DMS 273 (cell line): ENCODE data around the gene SFXN5.

ENCODE experiments used
- DNase-seq: peaks from one replicate; lab custom pipeline; 2025; ENCODE audit not compliant: unreplicated experiment; lab: John Stamatoyannopoulos, UW

Gene SFXN5

DNA sequence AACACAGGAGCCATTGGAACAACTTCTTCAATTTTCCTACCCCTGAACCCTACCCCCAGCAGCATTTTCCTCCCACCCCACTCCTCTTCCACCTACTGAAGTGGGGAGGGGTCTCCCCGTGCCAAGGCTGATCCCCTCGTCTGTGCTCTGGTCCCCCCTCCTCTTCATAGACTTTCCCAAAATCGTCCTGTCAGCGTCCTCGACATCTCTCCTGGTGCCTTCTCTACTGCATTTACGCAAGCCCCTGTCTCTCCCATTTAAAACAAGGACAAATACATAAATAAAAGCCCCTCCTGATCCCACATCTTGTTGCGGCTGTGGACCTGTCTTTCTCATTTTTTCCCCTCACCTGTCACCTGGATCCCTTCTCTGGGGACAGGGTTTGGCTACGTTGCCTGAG lies 112.0 kb downstream of the SFXN5 start:
- no peak for DNase-seq

DNA sequence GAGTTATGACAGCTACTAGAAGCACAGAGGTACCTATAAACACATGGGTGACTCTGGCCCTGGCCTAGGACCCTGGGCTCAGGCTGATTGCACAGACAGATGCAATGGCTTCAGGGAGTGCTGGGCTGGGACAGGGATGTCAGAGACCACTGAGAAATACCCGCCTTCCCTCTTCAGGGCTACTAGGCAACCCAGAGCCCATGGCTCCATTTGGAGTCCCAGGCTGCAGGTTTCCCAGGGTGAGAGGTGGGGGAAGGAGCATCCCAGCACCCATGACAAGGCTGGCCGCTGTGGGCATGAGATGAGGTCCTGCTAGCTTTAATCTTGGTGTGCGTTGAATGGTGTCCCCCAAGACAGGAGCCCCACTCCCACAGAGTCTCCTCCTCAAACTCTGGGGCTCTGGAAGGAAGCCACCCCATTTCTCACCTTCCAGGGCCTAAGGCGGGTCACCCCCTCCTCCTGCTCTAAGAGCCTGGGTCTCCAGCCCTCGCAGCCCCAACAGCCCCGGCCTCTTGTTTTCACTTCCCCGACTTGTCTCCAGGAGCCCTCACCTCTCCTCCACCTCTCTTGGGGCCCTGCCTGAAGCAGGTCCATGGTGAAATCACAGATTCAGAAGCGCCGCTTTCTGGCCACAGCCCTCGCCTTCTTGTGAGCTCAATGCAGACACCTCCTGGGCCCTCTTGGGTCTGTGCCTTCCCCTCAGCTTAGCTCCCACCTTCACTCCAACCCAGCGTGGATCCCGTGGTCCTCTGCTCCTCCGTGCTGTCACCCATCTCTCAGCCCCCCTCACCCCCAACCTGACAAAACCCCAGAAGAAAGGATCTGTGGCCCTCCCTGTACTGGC lies 112.7 kb downstream of the SFXN5 start:
- DNase-seq: no peak

GRCh38 chr2:72956936-72957335 lies 114.6 kb downstream of the SFXN5 start:
- no peak for DNase-seq

DNA sequence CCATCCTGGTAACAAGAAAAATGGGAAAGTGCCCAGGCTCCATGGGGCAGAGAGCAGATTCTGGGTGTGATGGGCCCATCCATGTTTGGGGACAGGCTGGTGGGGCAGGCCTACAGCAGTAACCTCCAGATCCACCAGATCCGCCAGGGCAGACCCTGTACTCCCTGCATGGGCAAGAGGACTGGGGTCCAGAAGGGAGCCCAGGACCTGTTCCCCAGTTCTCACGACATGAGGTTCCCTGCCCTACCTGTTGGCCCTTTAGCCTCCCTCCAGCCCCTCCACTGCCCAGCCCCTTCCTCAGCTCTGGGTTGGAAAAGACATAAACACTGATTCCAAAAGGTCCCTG lies 115.5 kb downstream of the SFXN5 start:
- no peak for DNase-seq

DNA sequence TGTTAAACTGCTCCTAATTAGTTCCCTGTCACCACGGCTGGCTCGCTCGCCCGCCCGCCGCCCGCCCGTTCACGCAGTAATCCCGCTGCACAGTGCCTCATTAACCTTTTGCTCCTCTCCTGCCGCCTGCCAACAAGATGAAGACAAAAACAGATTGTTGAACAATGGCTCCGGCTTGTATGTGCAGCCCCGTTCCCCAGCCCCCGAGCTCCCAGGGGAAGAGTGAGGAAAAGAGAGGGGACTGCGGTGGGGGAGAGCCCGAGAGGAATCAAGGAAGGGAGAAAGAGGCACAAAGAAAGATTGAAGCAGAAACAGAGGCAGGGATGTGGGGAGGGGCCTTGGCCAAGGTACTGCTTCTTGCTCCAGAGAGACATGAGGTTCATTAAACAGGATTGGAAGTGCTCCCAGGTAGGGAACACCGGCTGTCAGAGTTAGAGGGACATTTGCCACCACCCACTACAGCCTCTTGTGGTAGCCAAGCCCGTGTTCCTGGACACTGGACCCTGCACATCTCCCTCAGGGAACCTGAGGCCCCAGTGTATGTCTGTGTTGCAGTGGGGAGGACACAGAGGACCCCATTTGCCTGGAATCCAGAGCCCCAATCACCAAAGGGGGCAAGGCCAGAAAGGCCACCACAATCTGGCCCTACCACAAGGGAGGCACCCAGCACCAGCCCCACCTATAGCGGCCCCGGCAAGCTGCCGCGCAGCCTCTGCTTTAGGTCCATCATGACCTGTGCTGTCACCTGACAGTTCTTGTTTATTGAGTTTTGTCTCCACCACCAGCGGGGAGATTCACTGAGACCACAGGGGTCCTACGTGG lies 116.1 kb downstream of the SFXN5 start:
- peak; percentile 40 for DNase-seq

- peak; percentile 77 for DNase-seq
Measured at GRCh38 chr2:72954376-72955227, 116.9 kb downstream of the SFXN5 start.

DNA sequence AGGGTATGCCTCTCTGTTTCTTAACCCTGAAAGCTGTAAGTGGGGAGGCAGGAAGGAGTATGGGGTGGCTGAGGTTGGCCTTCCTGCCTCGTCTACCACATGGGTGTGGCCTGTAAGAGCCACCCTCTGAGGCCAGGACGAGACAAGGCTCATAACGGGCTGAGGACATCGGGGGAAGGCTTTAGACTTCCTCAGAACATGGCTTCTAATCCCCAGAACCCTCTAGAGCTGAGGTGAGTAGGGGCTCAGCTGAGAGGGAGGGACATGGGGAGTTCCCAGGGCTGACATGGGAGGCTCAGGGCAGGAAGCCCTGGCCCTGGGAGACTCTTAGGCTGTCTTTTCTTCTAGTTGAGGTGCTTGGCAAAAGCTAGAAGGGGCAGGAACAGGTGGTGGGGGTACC lies 117.5 kb downstream of the SFXN5 start:
- DNase-seq: no peak

DNA sequence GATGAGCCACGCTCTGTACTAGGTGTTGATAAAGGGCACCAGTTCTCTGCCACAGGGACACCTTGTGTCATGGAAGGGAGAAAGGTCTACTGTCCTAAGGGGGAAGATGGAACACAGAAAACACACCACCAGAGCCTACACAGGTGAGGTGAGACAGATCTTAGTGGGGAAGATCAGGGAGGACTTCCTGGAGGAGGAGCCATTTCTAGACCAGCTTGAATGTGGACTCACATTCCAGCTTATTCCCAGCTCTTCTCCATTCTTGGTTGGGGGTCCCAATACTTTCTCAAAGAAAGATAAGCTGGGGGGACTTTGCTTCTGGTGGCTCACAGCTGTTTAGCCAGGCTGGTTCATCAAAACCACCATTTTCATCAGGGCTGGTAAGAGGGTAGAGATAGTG lies 118.0 kb downstream of the SFXN5 start:
- no peak for DNase-seq

DNA sequence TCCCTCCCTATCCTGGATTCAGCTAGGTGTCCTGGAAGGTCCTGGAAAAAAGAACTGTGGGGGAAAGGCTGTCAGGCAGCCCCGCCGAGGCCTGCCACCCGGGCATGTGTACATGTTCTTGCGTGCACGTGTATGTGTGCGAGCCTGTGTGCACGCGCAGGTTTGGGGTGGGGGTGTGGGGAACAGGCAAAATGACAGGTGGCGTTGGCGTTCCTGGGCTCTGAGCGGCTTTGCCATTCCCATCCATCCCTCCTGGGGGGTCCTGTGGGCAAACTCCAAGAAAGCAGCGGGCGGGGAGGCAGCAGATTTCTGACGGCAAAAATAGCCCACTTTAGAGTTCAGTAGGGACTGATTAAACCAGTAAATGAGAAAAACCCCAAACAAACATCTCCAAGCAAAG lies 118.6 kb downstream of the SFXN5 start:
- no peak for DNase-seq

GRCh38 chr2:72952110-72952823 lies 119.2 kb downstream of the SFXN5 start:
- DNase-seq: peak; percentile 50

DNA sequence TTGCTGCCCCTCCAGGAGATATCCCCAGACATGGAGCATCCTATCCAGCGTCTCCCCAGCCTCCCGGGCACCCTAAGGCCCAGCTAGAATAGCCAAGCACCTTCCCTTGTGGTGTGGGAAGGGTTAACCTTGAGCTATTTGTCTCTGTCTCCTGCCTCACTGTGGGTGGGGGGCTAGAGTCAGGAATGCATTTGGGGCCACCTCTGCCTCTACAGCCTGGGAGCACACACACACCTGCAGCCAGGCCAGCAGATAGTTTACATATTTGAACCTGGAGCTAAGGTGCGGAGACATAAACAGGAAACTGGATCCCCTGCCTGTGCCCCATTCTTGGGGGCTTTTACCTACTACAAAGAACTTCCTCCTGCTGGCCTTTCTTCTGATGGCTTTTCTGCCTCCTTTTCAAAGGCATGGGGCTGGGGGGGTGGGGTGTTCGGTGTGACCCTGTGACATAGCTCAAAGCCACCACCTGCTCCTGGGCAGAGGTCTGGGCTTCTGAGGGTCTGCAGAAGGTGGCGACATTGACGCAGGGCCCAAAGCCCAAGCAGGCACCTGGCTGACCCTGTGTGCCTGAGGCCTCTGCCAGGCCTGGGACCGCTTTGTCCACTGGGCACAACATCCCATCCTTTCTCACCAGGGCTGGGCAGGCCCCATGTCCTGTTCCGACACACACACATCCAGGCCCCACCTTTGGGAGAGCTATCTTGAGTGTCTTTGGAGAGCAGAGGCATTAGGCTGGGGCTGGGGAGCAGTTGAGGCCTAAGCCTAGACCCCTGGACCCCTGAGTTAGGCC lies 120.0 kb downstream of the SFXN5 start:
- no peak for DNase-seq

GRCh38 chr2:72950558-72951255 lies 120.8 kb downstream of the SFXN5 start:
- no peak for DNase-seq

DNA sequence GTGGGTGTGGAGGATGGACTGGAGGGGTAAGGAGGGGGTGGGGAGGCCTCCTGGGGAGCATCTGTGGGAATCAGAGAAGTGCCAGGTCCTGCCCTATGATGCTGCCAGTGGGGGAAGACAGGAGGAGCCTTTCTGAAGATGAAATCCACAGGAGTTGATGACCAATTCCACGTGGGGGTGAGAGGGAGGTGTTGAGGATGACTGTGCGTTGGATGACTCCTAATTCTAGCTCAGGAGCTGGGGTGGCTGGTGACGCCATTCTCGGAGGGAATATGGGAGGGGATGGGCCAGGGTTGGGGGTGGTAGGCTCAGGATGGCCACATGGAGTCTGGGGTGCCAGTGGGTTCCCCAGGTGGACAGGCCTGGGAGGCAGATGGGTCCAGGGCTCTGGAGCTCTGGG lies 121.9 kb downstream of the SFXN5 start:
- no peak for DNase-seq

GRCh38 chr2:72949045-72949444 lies 122.5 kb downstream of the SFXN5 start:
- no peak for DNase-seq

DNA sequence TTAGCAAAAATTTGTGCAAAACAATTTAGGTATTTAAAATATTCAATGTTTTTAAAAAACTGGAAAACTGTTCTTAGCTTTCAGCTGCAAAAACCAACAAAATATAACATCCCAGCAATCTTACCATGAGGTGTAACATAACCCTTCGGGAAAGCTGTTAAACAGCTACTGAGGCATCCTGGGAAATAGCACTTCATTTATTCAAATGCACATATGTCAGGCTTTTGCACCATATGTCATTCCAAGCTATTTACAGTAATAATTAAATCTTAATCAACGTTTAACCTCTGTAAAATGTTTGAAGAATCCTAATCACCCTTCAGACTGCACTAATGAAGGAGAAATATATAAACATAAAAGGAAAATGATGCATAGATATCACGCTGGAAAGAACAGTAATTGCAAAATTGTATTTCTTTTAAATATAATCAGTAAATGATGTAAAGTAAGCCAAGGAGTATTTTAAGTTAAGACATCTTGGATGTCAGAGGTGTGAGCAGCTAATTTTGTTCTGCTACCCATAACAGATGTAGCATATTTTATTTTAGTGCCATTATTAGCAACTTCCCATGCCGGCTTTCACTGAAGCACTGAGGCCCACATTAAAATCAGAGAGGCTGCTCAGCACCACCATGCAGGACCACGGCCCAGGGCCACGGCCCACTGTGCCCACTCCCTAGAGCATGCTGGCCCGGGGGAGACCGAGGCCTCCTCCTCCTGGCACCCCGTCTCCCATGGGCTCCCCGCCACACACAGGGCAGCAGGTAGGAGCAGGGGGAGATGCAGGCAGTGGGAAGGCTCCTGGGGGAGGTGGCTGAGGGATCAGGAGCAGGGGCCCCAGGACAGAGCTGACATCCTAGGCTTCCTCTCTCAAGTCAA lies 123.3 kb downstream of the SFXN5 start:
- peak; percentile 93 for DNase-seq

- no peak for DNase-seq
Measured at GRCh38 chr2:72946466-72946865, 125.0 kb downstream of the SFXN5 start.

DNA sequence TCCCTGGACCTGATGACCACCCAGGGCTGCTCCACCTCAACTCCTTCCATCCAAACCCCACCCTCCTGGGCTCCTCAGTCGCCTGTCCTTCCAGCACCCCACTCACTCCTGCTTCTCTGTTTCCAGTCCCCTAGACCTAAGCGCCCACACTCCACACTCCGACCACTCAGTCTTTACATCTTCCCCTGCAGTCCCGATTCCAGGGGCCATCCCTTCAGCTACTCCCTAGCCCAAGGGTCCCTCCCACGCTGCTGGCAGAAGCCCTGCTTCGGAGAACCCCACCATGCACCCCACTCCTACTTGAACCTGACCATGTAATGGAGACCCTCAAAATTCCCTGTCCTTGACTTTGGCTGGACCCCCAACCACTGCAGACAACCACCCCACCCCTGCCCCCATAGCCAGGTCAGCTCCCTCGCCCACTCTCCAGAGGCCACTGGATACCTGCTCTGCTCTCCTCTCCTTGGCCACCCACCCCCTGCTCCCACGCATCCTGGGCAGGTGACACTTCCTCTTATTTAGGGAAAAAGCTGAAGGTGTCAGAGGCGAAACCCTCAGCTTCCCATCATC lies 126.0 kb downstream of the SFXN5 start:
- DNase-seq: no peak

GRCh38 chr2:72944804-72945449 lies 126.6 kb downstream of the SFXN5 start:
- no peak for DNase-seq
